Liver (tissue), 9 donors: Measurements from ENCODE around the gene DNAJC9. TPM values are rescaled to one million over a fixed set of nuclear protein-coding genes. Genes with fewer than 3 reads are reported as not detected.

ENCODE experiments used
- DNase-seq: peaks from one replicate; pipeline ENCODE4 v3.0.0-alpha.2; 2017; ENCODE audit warnings: low spot score
- H3K27ac ChIP-seq, 2 donors: one replicate each; pipeline ENCODE4 v1.7.0; 2013; ENCODE audit warnings: inconsistent platforms in 2 of 2, low read length in 2 of 2, control low read depth in 1 of 2, low read depth in 1 of 2, mild to moderate bottlenecking in 1 of 2
- H3K27me3 ChIP-seq, 4 donors: one replicate each; pipeline versions ENCODE4 v1.6.1 to v1.7.0; 2013; ENCODE audit warnings: low read length in 3 of 4, inconsistent platforms in 1 of 4, mild to moderate bottlenecking in 1 of 4, moderate library complexity in 1 of 4; ENCODE audit not compliant: control insufficient read depth in 4 of 4, insufficient read depth in 4 of 4
- H3K36me3 ChIP-seq, 4 donors: one replicate each; pipeline versions ENCODE4 v1.6.1 to v1.7.0; 2013; ENCODE audit warnings: low read length in 3 of 4, mild to moderate bottlenecking in 3 of 4, low read depth in 1 of 4, moderate library complexity in 1 of 4; ENCODE audit not compliant: control insufficient read depth in 4 of 4, insufficient read depth in 3 of 4
- H3K4me1 ChIP-seq, 4 donors: one replicate each; pipeline versions ENCODE4 v1.6.1 to v1.7.0; 2013; ENCODE audit warnings: low read length in 3 of 4, mild to moderate bottlenecking in 3 of 4, moderate library complexity in 1 of 4; ENCODE audit not compliant: control insufficient read depth in 4 of 4, insufficient read depth in 4 of 4
- H3K4me3 ChIP-seq, 3 donors: one replicate each; pipeline versions ENCODE4 v1.6.1 to v1.7.0; 2013; ENCODE audit warnings: low read length in 3 of 3, control low read depth in 1 of 3, low read depth in 1 of 3, mild to moderate bottlenecking in 1 of 3
- H3K9ac ChIP-seq, 2 donors: one replicate each; pipeline ENCODE4 v1.7.0; 2013; ENCODE audit warnings: low read length in 2 of 2, mild to moderate bottlenecking in 2 of 2, moderate library complexity in 2 of 2, control low read depth in 1 of 2, low read depth in 1 of 2
- H3K9me3 ChIP-seq, 4 donors: one replicate each; pipeline versions ENCODE4 v1.6.1 to v1.7.0; 2013; ENCODE audit warnings: low read length in 3 of 4; ENCODE audit not compliant: control insufficient read depth in 4 of 4
- ATF3 ChIP-seq: IDR thresholded peaks from 2 replicates; pipeline ENCODE4 v1.6.1; 2016; ENCODE audit warnings: antibody characterized with exemption
- CTCF ChIP-seq: fragments of 150-350 bp; IDR thresholded peaks from 2 replicates; pipeline ENCODE4 v1.5.1; 2017; ENCODE audit warnings: improper control_type of control experiment, low read depth, low read length; ENCODE audit not compliant: missing input control
- EGR1 ChIP-seq, 2 donors: IDR thresholded peaks; 2 replicates each; pipeline ENCODE4 v1.6.1; 2016 to 2018; ENCODE audit warnings: antibody characterized with exemption in 2 of 2, low read depth in 2 of 2
- FOXA1 ChIP-seq: IDR thresholded peaks from 2 replicates; pipeline ENCODE4 v1.6.1; 2016; ENCODE audit warnings: antibody characterized with exemption
- FOXA2 ChIP-seq: IDR thresholded peaks from 2 replicates; pipeline ENCODE4 v1.6.1; 2016; ENCODE audit warnings: antibody characterized with exemption
- GABPA ChIP-seq, 2 donors: IDR thresholded peaks in 1 of 2; conservative IDR thresholded peaks in 1 of 2; 2 replicates each; pipeline ENCODE4 v1.6.1; 2016; ENCODE audit warnings: antibody characterized with exemption in 2 of 2, mild to moderate bottlenecking in 1 of 2, moderate library complexity in 1 of 2
- HNF4A ChIP-seq, 2 donors: conservative IDR thresholded peaks; 2 replicates each; pipeline ENCODE4 v1.6.1; 2016; ENCODE audit warnings: antibody characterized with exemption in 2 of 2, mild to moderate bottlenecking in 2 of 2
- HNF4G ChIP-seq: IDR thresholded peaks from 2 replicates; pipeline ENCODE4 v1.6.1; 2016; ENCODE audit warnings: antibody characterized with exemption
- JUND ChIP-seq, 2 donors: IDR thresholded peaks; 2 replicates each; pipeline ENCODE4 v1.6.1; 2016; ENCODE audit warnings: antibody characterized with exemption in 2 of 2
- MAX ChIP-seq: IDR thresholded peaks from 2 replicates; pipeline ENCODE4 v1.6.1; 2016; ENCODE audit warnings: antibody characterized with exemption
- NR2F2 ChIP-seq: IDR thresholded peaks from 2 replicates; pipeline ENCODE4 v1.6.1; 2016; ENCODE audit warnings: antibody characterized with exemption
- RAD21 ChIP-seq, 2 donors: IDR thresholded peaks; 2 replicates each; pipeline ENCODE4 v1.6.1; 2016; ENCODE audit warnings: antibody characterized with exemption in 2 of 2, mild to moderate bottlenecking in 2 of 2
- REST ChIP-seq: IDR thresholded peaks from 2 replicates; pipeline ENCODE4 v1.6.1; 2016; ENCODE audit warnings: antibody characterized with exemption, mild to moderate bottlenecking
- RXRA ChIP-seq, 2 donors: IDR thresholded peaks; 2 replicates each; pipeline ENCODE4 v1.6.1; 2017 to 2018; ENCODE audit warnings: antibody characterized with exemption in 2 of 2, mild to moderate bottlenecking in 1 of 2
- SP1 ChIP-seq: IDR thresholded peaks from 2 replicates; pipeline ENCODE4 v1.6.1; 2018; ENCODE audit warnings: antibody characterized with exemption, mild to moderate bottlenecking
- TAF1 ChIP-seq: conservative IDR thresholded peaks from 2 replicates; pipeline ENCODE4 v1.6.1; 2016; ENCODE audit warnings: antibody characterized with exemption, mild to moderate bottlenecking
- YY1 ChIP-seq: IDR thresholded peaks from 2 replicates; pipeline ENCODE4 v1.6.1; 2016; ENCODE audit warnings: antibody characterized with exemption, mild to moderate bottlenecking
- ZBTB33 ChIP-seq: IDR thresholded peaks from 2 replicates; pipeline ENCODE4 v1.6.1; 2016; ENCODE audit warnings: antibody characterized with exemption
- whole genome bisulfite sequencing: extraction: QIAGEN DNeasy Blood & Tissue Kit; methylation state at CpG from one replicate; pipeline ENCODE4 v1.1.7; 2013; 5-methylcytosine and 5-hydroxymethylcytosine counted together
- polyA plus RNA-seq, 2 donors: library from polyadenylated mRNA; stranded (reverse) in 1 of 2; unstranded in 1 of 2; fragments of 200-250 nt in 1 of 2; fragments of >200 nt in 1 of 2; fragmentation: Nextera tagmentation in 1 of 2; extraction: Ambion mirVana in 1 of 2; gene quantifications; one replicate each; pipeline versions ENCODE4 v1.2.1 to v1.2.3, GENCODE V29; 2013 to 2015
- total RNA-seq, 2 donors: library from RNA; depleted of rRNA; stranded (reverse); fragments of >200 nt; gene quantifications; one replicate each; pipeline ENCODE4 v1.2.3, GENCODE V29; 2014
- donor health status: healthy.
- donor health status: healthy.
- donor health status: healthy.
- donor health status: healthy.
- donor health status: healthy.

DNAJC9 gene
- total and polyA plus RNA-seq, 4 donors: 4.1 to 45.5 (median 9.9) TPM

- peaks cover 6 to 30% (median 26%) of the 10 kb centered on the region in 4 donors for H3K4me1 ChIP-seq
- peak within 1 kb of the TSS; percentile 83 to 97 (median 94) for H3K4me3 ChIP-seq
- under 1% methylated on average over 51 of the region's 51 CpGs for WGBS
- peak; percentile 93 for DNase-seq
- H3K9ac ChIP-seq: peak within 1 kb of the TSS; percentile 95 to 99
- peak within 1 kb of the TSS; percentile 67 to 90 for H3K27ac ChIP-seq
- no peaks in the 10 kb centered on the region for H3K27me3 ChIP-seq
- H3K9me3 ChIP-seq: no peaks in the 10 kb centered on the region
- peak; percentile 59 to 81 for TF ChIP-seq HNF4A (conservative IDR thresholded peaks at IDR 0.05)
- TF ChIP-seq HNF4G: peak; percentile 3
- TF ChIP-seq ZBTB33: peak; percentile 97
- no peak for TF ChIP-seq EGR1 (IDR thresholded peaks at IDR 0.05; ENCODE audit: low read depth in 2 of 2)
- TF ChIP-seq YY1: peak; percentile 95
- peak; percentile 29 to 55 for TF ChIP-seq RAD21 (IDR thresholded peaks at IDR 0.05)
- peak; percentile 60 for TF ChIP-seq FOXA1
- no peak for TF ChIP-seq ATF3
- no peak for TF ChIP-seq CTCF
- TF ChIP-seq MAX: peak; percentile 98
- TF ChIP-seq NR2F2: peak; percentile 89
- peak; percentile 69 to 77 for TF ChIP-seq JUND (IDR thresholded peaks at IDR 0.05)
- peak; percentile 88 for TF ChIP-seq REST
- TF ChIP-seq FOXA2: peak; percentile 46
- TF ChIP-seq SP1: peak; percentile 82
- TF ChIP-seq GABPA (IDR thresholded peaks at IDR 0.05 in 1 of 2, conservative IDR thresholded peaks at IDR 0.05 in 1 of 2): peak; percentile 49 to 94
- TF ChIP-seq RXRA (IDR thresholded peaks at IDR 0.05): peak; percentile 86 to 88
- TF ChIP-seq TAF1: peak; percentile 69
- H3K36me3 ChIP-seq: peaks cover 3 to 7% (median 5%) of the 10 kb centered on the region in 4 donors
Observed at GRCh38 chr10:73252445-73253224, 5.6 kb upstream of the DNAJC9 start, which contains the start of gene MRPS16. TSS of gene MRPS16 (minus strand) at chr10:73252644. CDS start at chr10:73252482, 162 bp downstream.
